NCI-H1105 (cell line): ENCODE results near the gene POLD3.

Experiments
- DNase-seq: peaks from one replicate; lab custom pipeline; 2025; lab: John Stamatoyannopoulos, UW

POLD3 gene

DNA sequence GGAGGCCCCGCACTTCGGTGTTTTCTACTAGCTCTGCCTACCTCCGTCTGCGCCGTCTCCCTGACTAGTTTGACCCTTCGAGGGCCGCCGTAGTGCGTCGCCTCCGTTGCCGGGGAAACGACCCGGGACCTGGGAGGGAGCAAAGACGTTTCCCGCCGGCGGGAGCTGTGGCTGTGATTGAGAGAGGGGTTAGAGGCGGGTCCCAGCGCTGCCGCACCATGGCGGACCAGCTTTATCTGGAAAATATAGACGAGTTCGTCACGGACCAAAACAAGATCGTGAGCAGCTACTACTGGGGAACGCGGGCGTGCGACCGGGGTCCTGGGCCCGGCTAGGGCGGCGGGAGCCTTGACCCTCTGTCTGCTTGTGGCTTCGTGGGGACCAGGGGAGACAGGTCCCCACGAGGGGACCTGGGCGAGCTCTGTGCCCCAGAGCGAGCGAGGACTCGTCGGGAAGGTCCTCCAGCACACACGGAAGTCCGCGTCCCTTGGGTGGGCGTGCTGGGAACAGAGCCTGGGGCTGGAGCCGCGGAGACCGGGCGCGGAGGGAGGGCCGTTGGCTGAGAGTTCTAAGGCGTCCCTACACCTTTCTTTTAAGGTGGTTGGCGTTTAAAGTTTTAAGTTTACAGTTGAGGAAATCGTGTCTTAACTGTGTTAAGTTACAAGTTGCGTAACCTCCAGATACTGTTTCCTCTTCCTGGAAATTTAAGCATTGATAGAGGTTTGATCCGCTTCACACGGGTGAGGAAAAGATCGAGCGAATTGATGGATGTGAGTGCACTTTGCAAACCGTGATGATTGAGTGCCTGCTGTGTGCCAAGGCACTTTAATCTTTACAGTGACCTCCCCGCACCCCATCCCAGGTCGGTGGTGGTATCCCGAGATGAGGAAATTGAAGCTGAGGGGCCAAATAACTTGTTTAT lies at the start of gene POLD3:
POLD3 (plus strand) TSS at position 142 of the 922 bp plus-strand sequence; CDS start at position 219, 77 bp downstream.
- peak; percentile 96 for DNase-seq

DNA sequence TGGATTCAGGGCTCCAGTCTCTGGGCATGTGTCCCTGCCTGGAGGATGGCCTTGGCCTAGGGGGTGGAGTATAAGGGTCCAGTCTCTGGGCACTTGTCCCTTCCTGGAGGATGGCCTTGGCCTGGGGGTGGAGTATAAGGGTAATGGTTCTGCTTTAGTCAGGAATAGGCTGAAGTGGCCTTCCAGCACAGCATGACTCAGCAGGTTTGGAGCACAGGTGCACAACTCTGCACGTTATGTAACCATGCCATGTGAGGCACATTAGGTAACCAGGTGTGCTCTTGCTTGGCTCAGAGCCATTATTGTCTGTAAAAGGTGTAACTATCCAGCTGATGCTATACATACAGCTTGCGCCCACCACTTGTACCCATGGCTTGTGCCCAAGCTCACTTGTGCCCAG lies 48.4 kb upstream of the POLD3 start:
- no peak for DNase-seq

DNA sequence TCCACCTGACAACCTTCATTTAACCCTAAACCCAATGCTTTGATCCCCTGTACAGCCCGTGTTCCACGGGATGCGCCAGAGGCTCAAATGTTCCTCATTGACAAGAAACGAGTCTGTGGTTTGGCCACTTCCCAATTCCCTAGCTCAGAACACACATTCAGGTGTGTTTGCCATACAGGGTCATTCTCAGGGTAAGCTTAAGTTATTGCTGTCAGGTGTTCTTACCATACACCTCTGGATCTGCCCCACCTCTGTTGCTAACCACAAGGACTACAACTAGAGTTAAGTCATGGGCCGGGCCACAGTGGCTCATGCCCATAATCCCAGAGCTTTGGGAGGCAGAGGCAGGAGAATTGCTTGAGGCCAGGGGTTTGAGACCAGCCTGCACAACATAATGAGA lies 45.6 kb upstream of the POLD3 start:
- no peak for DNase-seq

DNA sequence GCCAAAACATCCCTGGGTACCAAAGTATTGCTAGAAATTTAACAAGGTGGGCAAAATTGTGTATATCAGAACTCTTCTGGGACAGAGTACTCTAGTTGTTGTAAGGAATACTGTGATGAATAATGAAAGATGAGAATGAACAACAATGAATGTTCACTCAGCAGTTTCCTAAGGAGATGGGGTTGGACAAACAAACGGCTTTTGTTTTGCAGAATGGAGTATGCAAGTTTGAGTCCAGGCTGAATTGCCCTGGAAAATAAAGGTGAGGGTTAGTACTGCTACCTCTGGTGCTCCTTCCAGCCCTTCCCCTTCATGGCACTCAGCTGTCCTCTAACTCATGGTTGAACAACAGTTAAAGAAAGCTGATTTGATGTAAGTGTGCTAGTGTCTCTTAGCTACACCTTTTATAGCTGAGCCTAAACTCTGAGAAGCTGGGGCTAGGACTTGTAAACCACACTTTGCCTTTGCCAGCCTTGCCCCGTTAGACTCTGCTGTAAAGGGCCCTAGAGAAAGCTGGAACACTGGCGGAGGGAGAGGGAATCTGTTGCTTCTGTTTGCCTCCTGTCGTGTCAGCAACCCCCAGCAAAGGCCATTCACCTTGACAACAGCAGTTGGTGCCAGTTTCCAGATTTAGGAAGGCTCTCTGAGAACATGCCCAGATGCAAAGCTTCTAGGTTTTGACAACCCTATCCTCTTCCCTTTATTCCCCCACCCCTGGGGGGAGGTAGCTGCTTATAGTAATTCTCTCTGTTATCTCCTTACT lies 41.2 kb upstream of the POLD3 start:
- no peak for DNase-seq

- DNase-seq, result no peak
These were observed 40.6 kb upstream of the POLD3 start for GRCh38 chr11:74551754-74552145.

DNA sequence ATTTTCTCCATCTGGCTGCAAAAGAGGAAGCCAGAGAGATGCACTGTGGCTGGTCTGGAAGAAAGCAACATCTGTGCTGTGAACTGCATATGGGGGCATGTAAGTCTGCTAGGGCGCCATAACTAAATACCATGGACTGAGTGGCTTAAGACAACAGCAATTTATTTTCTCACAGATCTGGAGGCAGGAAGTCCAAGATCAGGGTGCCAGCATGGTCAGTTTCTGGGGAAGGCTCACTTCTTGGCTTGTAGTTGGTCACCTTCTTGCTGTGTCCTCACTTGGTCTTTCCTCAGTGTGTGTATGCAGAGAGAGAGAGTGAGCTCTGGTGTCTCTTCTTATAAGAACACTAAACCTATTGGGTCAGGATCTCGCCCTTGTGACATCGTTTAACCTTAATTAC lies 34.9 kb upstream of the POLD3 start:
- no peak for DNase-seq

GRCh38 chr11:74559110-74559933 lies 33.1 kb upstream of the POLD3 start:
- DNase-seq, result no peak

- no peak for DNase-seq
These were observed 32.5 kb upstream of the POLD3 start for GRCh38 chr11:74559934-74560309.

DNA sequence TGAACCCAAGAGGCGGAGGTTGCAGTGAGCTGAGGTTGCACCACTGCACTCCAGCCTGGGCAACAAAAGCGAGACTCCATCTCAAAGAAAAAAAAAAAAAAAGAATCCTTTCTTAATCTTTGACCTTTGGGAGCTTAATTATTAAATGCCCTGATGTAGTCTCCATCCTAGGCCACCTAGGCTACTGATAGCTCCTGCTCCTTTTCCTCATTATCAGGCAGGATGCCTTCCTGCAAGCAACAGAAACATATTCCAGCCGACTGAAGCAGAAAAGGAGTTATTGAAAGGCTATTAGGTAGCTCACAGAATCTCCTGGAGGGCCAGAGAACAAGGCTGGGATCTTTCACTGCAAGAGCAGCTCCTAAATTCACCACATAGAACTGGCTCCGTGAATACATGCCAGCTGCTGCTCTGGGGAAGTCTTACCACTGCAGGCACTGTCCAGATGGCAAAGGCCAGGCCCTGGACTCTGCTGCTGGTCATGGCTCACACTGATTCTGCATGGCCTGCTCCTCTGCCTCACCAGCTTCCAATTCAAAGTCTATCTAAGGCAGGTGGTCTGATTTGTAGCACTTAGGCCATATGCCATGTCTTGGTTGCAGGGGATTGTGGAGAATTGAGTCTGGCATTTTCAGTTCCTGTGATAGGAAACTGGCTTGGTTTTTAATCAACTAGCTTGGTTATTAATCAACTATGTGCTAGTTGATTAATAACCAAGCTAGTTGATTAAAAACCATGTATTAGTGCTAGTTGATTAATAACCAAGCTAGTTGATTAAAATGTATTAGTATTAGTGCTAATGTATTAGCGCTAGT lies 26.0 kb upstream of the POLD3 start:
- DNase-seq, result no peak

DNA sequence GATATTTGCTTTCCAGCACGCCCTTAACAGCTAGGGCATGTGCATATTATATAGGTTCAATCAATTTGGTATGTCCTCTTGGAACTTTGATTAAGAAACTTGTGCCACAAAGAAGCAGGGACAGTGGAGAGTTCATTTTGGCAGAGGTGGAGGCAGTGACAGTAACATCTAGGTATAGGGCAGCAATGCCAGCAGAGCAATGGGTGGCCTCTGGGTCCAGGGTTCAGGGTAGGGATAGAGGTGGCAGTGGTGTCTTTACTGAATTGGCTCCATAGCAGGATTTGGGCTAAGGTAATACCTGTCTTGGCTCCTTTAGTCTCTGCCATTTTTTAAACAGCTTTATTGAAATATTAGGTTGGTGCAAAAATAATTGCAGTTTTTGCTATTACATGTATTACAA lies 24.4 kb upstream of the POLD3 start:
- no peak for DNase-seq

- DNase-seq, result peak; percentile 24
These were observed 21.9 kb upstream of the POLD3 start for GRCh38 chr11:74570266-74571061.

DNA sequence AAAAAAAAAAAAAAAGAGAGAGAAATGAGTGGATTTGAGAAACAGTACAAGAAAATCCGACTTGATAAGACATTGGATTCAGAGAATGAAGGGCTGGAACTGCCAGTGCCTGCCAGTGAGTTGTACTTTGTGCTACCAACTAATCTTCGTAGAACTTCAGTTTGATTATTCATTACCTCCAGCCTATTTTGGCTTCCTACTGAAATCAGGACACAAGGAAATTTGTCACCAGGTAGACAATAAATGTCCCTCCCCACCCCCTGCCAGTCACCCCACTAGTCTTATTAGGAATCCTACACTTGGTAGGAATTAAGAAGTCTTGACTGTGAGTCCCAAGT lies 21.4 kb upstream of the POLD3 start:
- no peak for DNase-seq

- no peak for DNase-seq
These were observed 20.0 kb upstream of the POLD3 start for GRCh38 chr11:74572349-74572748.

GRCh38 chr11:74574563-74574962 lies 17.8 kb upstream of the POLD3 start:
- DNase-seq, result no peak

DNA sequence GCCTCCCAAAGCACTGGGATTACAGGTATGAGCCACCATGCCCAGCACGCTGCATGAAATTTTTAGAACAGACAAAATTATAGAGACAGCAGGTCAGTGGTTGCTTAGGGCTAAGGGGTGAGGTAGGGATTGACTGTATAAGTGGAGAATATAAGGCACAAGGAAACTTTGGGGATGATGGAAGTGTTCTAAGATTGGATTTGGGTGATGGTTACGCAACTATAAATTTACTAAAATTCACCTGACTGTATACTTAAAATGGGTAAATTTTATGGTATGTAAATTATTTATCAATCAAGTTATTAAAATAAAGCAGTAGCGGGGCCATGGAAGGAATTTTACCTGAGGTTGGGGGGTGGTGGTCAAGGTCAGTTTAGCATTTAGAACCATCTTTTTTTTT lies 16.4 kb upstream of the POLD3 start:
- no peak for DNase-seq

- no peak for DNase-seq
These were observed 15.2 kb upstream of the POLD3 start for GRCh38 chr11:74577181-74577580.

DNA sequence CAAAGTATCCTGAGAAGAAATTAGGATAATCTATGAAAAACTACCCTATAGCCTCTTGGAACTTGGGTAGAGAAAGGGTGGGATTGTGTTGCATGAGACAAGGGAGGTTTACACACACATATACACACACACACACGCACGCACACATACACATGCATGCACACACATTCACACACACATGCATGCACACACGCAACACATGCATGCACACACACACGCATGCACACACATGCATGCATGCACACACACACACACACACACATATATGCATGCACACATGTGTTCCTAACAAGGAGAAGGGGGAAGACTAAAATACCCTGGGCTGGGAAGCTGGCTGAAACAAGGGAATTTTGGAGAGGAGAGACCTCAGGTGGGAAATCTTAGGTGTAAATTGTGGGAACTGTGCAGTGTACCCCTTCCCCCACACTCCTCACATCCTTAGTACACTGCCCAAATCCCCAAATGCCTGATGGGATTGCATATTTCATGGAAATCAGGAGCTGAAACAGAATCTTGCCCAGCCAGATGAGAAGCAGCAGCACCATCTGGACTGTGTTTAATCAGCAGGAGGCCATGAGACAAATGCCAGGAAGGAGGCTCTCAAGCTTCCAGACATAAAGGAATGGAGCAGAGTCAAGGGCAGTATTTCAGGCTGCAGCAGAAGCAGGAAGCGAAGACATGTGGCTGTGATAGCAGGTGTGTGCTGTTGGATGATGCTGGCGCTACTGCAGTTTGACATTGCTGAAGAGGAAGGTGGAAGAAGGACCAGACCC lies 14.6 kb upstream of the POLD3 start:
- DNase-seq, result no peak

DNA sequence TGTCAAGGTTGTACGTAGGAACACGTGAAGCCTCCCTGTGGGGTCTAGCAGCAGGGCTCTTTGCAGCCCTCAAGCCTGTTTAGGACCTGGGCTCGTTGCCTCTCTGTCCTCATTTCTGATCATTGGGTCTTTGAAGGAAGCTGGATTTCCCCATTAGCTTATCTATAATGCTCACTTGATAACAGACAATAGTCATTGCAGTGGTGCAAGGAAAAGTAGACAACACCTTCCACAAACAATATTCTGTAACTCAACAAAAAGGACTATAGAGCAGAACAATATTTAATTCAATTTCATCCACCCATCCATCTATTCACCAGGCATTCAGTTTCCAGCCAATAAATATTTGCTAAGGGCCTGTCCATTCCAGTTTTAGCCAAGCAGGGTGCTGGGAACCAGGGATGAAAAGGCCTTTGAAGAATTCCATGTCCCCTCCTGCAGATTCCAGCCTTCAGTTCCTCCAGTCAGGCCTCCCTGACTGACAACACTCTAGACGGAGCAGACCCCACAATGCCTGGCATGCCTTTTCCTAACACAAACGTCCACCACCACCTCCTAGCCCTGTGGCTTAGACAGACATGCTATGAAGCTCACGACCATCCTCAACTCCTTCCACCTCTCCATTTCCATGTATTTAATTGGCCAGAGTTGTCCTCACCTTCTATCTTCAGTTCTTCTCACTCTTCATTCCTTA lies 12.7 kb upstream of the POLD3 start:
- DNase-seq, result no peak

GRCh38 chr11:74581954-74582547 lies 10.3 kb upstream of the POLD3 start:
- DNase-seq, result no peak
